Heart left ventricle (tissue), 13 donors: ENCODE results near the gene ZNF648.

Experiments used
- CTCF ChIP-seq, 12 donors: fragments of 200-600 bp; sonication (generic) in 4 of 12; IDR thresholded peaks; one replicate each; pipeline versions ENCODE4 v1.5.0 to v1.8.0; 2018 to 2022; ENCODE audit warnings: antibody characterized with exemption in 12 of 12, mild to moderate bottlenecking in 5 of 12
- POLR2A ChIP-seq, 2 donors: fragments of 450-650 bp; IDR thresholded peaks; one replicate each; pipeline ENCODE4 v1.6.1; 2017; ENCODE audit warnings: antibody characterized with exemption in 2 of 2, mild to moderate bottlenecking in 2 of 2, moderate library complexity in 2 of 2
- donor health status: ischemic (EF 13 %, LVEDD 7.1; RV severe dilation, severe dysfunction).
- donor health status: DM: no; HTN: yes; CAD: no.
- donor health status: DM: no; HTN: no; CAD: no.
- donor health status: ischemic (EF 25% LVEDD 6.9; RV normal size, moderate dysfunction).
- donor health status: ischemic (EF 25% LVEDD 5.7; RV mildly dilated, moderate dysfunction).
- donor health status: ischemic (EF 35%, LVEDD 5.7; RV mildly dilated, moderate dysfunction).
- donor health status: nonischemic (EF 11% LVEDD 7.7; RV severe dilation, severe dysfunction).
- donor health status: DM: yes; HTN: yes; CAD: no.
- donor health status: PGD.
- donor health status: ischemic (EF 29% LVEDD 5.4; RV normal size, mild dysfunction).
- donor health status: nonischemic (EF 23%, LVEDD 6.1; RV moderate dilation, normal function).

- no peak for TF ChIP-seq CTCF (IDR thresholded peaks at IDR 0.05)
- no peak for TF ChIP-seq POLR2A (IDR thresholded peaks at IDR 0.05)
Measured at GRCh38 chr1:182029002-182029378, 32.5 kb downstream of the ZNF648 start.
